K562 (cell line): Measurements from ENCODE around the gene ERGIC3. TPM values are rescaled to one million over a fixed set of nuclear protein-coding genes. Genes with fewer than 3 reads are reported as not detected.

Experiments used
- ATAC-seq: fragments of 200-7000 bp; cut with Tn5 transposase; 3 replicates; pipeline ENCODE4 v1.9.1; 2020; ENCODE audit warnings: moderate library complexity
- BruUV-seq: library from RNA; stranded (reverse); fragments of 400-500 nt; replicated peaks from 2 replicates; lab custom pipeline; 2021; lab: Mats Ljungman, UMichigan
- CTCF ChIA-PET: fragments of 300-600 bp; formaldehyde crosslinking; extraction: SDS; loops from one replicate; lab custom pipeline; 2021; ENCODE audit warnings: low intra/inter-chr PET ratio; lab: Yijun Ruan, JAX
- POLR2A ChIA-PET: fragments of 300-600, 350-650 bp; sonication (Branson Sonifier 250); formaldehyde crosslinking; extraction: SDS; loops from one replicate; lab custom pipeline; 2021; ENCODE audit warnings: antibody characterized with exemption, inconsistent platforms; lab: Yijun Ruan, JAX
- DNase-seq, 4 experiments: peaks; one replicate each; pipeline versions ENCODE4 v3.0.0 to v3.0.0-alpha.2; 2011 to 2018; ENCODE audit warnings: low spot score in 3 of 4, mixed read lengths in 3 of 4; ENCODE audit errors: extremely low read depth in 1 of 4
- FAIRE-seq: peaks from 2 replicates; lab custom pipeline; 2011; peaks lifted over from hg19 to GRCh38; lab: Jason Lieb, UNC
- H2AFZ ChIP-seq: 2 replicates; pipeline ENCODE4 v1.6.0; 2011; ENCODE audit warnings: low read depth, low read length, control low read depth, inconsistent platforms
- H3K27ac ChIP-seq: fragments of 200-600 bp; 3 replicates; pipeline ENCODE4 v1.8.0; 2011; ENCODE audit warnings: low read depth, mild to moderate bottlenecking, control low read depth, inconsistent platforms, low read length, moderate library complexity, mixed read lengths; ENCODE audit errors: extremely low read depth
- H3K27me3 ChIP-seq, 2 experiments: fragments of 300-600 bp in 1 of 2; 2 replicates in 1 of 2; 3 replicates in 1 of 2; pipeline versions ENCODE4 v1.6.0 to v1.8.0; 2011; ENCODE audit warnings: inconsistent platforms in 2 of 2, low read length in 2 of 2, mild to moderate bottlenecking in 1 of 2, mixed read lengths in 1 of 2, moderate library complexity in 1 of 2; ENCODE audit not compliant: control insufficient read depth in 2 of 2, insufficient read depth in 2 of 2
- H3K36me3 ChIP-seq: fragments of 300-600 bp; 3 replicates; pipeline ENCODE4 v1.8.0; 2011; ENCODE audit warnings: mild to moderate bottlenecking, low read length, inconsistent platforms; ENCODE audit not compliant: control insufficient read depth, insufficient read depth
- H3K4me1 ChIP-seq, 2 experiments: fragments of 200-600 bp in 1 of 2; replicated peaks in 1 of 2; 2 replicates in 1 of 2; 3 replicates in 1 of 2; pipeline versions ENCODE4 v1.5.1 to v1.8.0; 2011; ENCODE audit warnings: inconsistent platforms in 2 of 2, low read length in 2 of 2, mild to moderate bottlenecking in 1 of 2, mixed read lengths in 1 of 2, moderate library complexity in 1 of 2; ENCODE audit not compliant: control insufficient read depth in 2 of 2, insufficient read depth in 2 of 2
- H3K4me2 ChIP-seq: 2 replicates; pipeline ENCODE4 v1.6.1; 2011; ENCODE audit warnings: low read length, control low read depth, inconsistent platforms, mixed read lengths; ENCODE audit not compliant: insufficient read depth
- H3K4me3 ChIP-seq: fragments of 200-600 bp; sonication (generic), shearing (Covaris generic); 2 replicates; pipeline ENCODE4 v1.5.1; 2016; ENCODE audit warnings: control low read depth, inconsistent platforms
- H3K79me2 ChIP-seq: fragments of 200-600 bp; 3 replicates; pipeline ENCODE4 v1.8.0; 2011; ENCODE audit warnings: low read length, inconsistent platforms; ENCODE audit not compliant: control insufficient read depth, insufficient read depth
- H3K9ac ChIP-seq, 2 experiments: 2 replicates each; pipeline versions ENCODE4 v1.6.0 to v1.6.1; 2011; ENCODE audit warnings: low read depth in 2 of 2, low read length in 2 of 2, control low read depth in 1 of 2, inconsistent platforms in 1 of 2, mild to moderate bottlenecking in 1 of 2, mixed read lengths in 1 of 2; ENCODE audit not compliant: insufficient read depth in 1 of 2
- H3K9me1 ChIP-seq: one replicate; pipeline ENCODE4 v1.6.0; 2011; ENCODE audit warnings: inconsistent platforms, mild to moderate bottlenecking, low read length, moderate library complexity; ENCODE audit not compliant: control insufficient read depth, insufficient read depth
- H3K9me3 ChIP-seq: replicated peaks from 2 replicates; pipeline ENCODE4 v1.5.1; 2011; ENCODE audit warnings: low read depth, low read length, inconsistent platforms; ENCODE audit not compliant: control insufficient read depth, insufficient read depth
- H4K20me1 ChIP-seq: replicated peaks from 2 replicates; pipeline ENCODE4 v1.6.1; 2011; ENCODE audit warnings: low read length, inconsistent platforms, mixed read lengths; ENCODE audit not compliant: control insufficient read depth, insufficient read depth
- CHCHD3 ChIP-seq: fragments of 250-450 bp; sonication (Bioruptor Pico); IDR thresholded peaks from 2 replicates; pipeline ENCODE4 v2.1.2; 2022; ENCODE audit warnings: mild to moderate bottlenecking
- GABPA ChIP-seq: fragments of 200-800 bp; sonication (Bioruptor generic); conservative IDR thresholded peaks from 2 replicates; pipeline ENCODE4 v1.6.1; 2016; ENCODE audit warnings: low read depth, missing genetic modification characterization, missing compliant biosample characterization
- KAT8 ChIP-seq: fragments of 450-650 bp; IDR thresholded peaks from 2 replicates; pipeline ENCODE4 v1.6.1; 2016; ENCODE audit warnings: low read depth, mild to moderate bottlenecking
- MLX ChIP-seq, 2 experiments: fragments of 450-650 bp in 1 of 2; sonication (generic) in 1 of 2; formaldehyde crosslinking; conservative IDR thresholded peaks; 2 replicates each; pipeline versions ENCODE4 v1.4.0 to v1.8.1; 2020 to 2022; ENCODE audit warnings: mild to moderate bottlenecking in 1 of 2, missing genetic modification reagents in 1 of 2
- PHF8 ChIP-seq: fragments of 200-600 bp; sonication (generic); IDR thresholded peaks from 2 replicates; pipeline ENCODE4 v1.6.1; 2012; ENCODE audit warnings: mixed run types, mild to moderate bottlenecking, inconsistent platforms, low read length, moderate library complexity, borderline replicate concordance
- WGBS: fragments of 100-300 bp; shearing (Covaris generic); methylation state at CpG from one replicate; pipeline ENCODE4 v1.1.6; 2016; ENCODE audit warnings: low coverage, mixed read lengths; ENCODE audit not compliant: insufficient coverage; ENCODE audit errors: missing lambda C conversion rate; 5-methylcytosine and 5-hydroxymethylcytosine counted together
- in situ Hi-C: fragments of 300-500 bp; cut with MboI; formaldehyde crosslinking; loops from 4 replicates; pipeline ENCODE4 v1.15.0; 2018; ENCODE audit warnings: inconsistent platforms, mixed read lengths
- intact Hi-C: fragments of 100-400 bp; cut with micrococcal nuclease; formaldehyde crosslinking; loops from 2 replicates; pipeline ENCODE4 v1.14.2; 2022
- polyA plus RNA-seq, 8 experiments: library from polyadenylated mRNA; depleted of rRNA in 4 of 8; stranded (reverse) in 5 of 8; unstranded in 3 of 8; fragments of >200 nt; fragmentation: Nextera tagmentation in 2 of 8; fragmentation: Illumina TruSeq in 1 of 8; extraction: Ambion mirVana in 2 of 8; extraction: Trizol in 1 of 8; gene quantifications; 2 replicates each; pipeline versions ENCODE4 v1.2.1 to v1.2.3, GENCODE V29; 2011 to 2014; ENCODE audit warnings: inconsistent platforms in 1 of 8, missing spikeins in 1 of 8
- total RNA-seq, 7 experiments: library from RNA; depleted of rRNA in 6 of 7; stranded (reverse); fragments of >200 nt in 6 of 7; fragmentation: Illumina TruSeq in 2 of 7; extraction: Trizol in 2 of 7; gene quantifications; 2 replicates each; pipeline versions ENCODE4 v1.2.1 to v1.2.3, GENCODE V29; 2011 to 2021; ENCODE audit warnings: low replicate concordance in 1 of 7

ERGIC3 gene
- total and polyA plus RNA-seq, 9 of the 15 experiments (the other 6 are each of a cell fraction or from before 2014, with no cell fraction given): 121 to 278 (median 184) TPM

DNA sequence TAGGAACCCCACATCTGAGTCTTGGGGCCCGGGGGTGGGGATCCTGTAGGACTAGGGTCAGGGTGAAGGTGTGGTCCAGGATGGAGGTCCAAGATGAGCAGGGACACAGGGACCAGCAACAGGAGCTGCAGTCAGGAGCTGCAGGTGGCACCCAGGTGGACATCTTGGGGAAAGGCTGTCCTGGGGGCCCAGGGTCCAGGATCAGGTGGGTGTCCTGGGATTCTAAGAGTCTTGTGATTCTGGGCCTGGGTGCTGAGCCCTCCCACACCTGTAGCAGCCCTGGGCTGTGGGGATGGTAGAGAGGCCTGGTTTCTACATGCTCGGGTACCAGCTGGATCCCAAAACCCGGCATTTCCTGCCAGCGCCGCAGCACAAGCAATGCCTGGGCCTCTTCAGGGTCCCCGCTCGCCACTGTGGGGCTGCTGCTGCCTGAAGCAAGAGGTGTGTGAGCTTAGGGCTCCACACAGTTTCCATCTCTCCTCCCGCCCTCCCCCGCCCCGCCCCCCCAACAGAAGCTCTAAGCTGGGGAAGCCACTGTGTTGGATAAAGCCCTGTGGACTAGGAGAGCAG is 20.7 kb downstream of the ERGIC3 start:
- Histone ChIP-seq H3K27me3 (peaks cover 2 to 14% of the 10 kb centered on the region in 2 experiments; a peak in 4 of 5 replicates), H3K9me3 (no peaks in the 10 kb centered on the region), H3K79me2 (no peaks in the 10 kb centered on the region), H3K4me1 (peaks cover 0 to 14% of the 10 kb centered on the region in 2 experiments; a peak in 2 of 5 replicates), H3K4me2 (no peak overlapping the region), H2AFZ (no peak overlapping the region), H3K9ac (no peak overlapping the region; a peak in 1 of 4 replicates), H3K36me3 (peaks cover 3% of the 10 kb centered on the region; the same call in 1 of the 3 replicates), H3K27ac (no peak overlapping the region), H3K4me3 (no peak overlapping the region), H3K9me1 (no peaks in the 10 kb centered on the region), H4K20me1 (peaks cover 3% of the 10 kb centered on the region)
- FAIRE-seq (no peak), ATAC-seq (no peak), DNase-seq (no peak)
- TF ChIP-seq MLX (CRISPR knock-in tag; conservative IDR thresholded peaks at IDR 0.05) (no peak), CHCHD3 (CRISPR knock-in tag) (no peak), KAT8 (no peak), GABPA (no peak), PHF8 (no peak)
- in situ Hi-C loops (no loop called here), intact Hi-C loops (no loop called here)
- no TSS peak for BruUV-seq
- WGBS: 27% methylated on average over 7 of the region's 10 CpGs
- CTCF ChIA-PET: no interaction called here
- POLR2A ChIA-PET: interaction anchor here (0.6 to 2.1 kb wide), 3 partner anchors 10 to 180 kb away, joined by 3 to 9 read pairs (median 3); partner anchors contain the start of gene RBM39
